ENCODE measurements around the gene ZNF629. TPM values are rescaled to one million over a fixed set of nuclear protein-coding genes. Genes with fewer than 3 reads are reported as not detected.

Gene ZNF629
- total RNA-seq, 2 donors from 2014 or later, result 12.3 to 15.2 TPM

- no peak for DNase-seq
- no peak for ATAC-seq
- intact Hi-C loops (cut with DNase I, micrococcal nuclease), result no loop called here
Measured at GRCh38 chr16:30771726-30772125, 15.3 kb downstream of the ZNF629 start.

GRCh38 chr16:30769379-30770089 lies 17.5 kb downstream of the ZNF629 start:
- intact Hi-C loops (cut with DNase I, micrococcal nuclease), result no loop called here
- no peak for ATAC-seq
- no peak for DNase-seq

- intact Hi-C loops (cut with DNase I, micrococcal nuclease), result no loop called here
- ATAC-seq, result no peak
- DNase-seq, result no peak
Measured at GRCh38 chr16:30768583-30769181, 18.3 kb downstream of the ZNF629 start.

- ATAC-seq (no peak), DNase-seq (no peak)
- intact Hi-C loops (cut with DNase I, micrococcal nuclease), result no loop called here
Measured at GRCh38 chr16:30767767-30768465, 19.1 kb downstream of the ZNF629 start.

GRCh38 chr16:30766933-30767284 lies 20.1 kb downstream of the ZNF629 start:
- intact Hi-C loops (cut with DNase I, micrococcal nuclease), result no loop called here

GRCh38 chr16:30766206-30766932 lies 20.6 kb downstream of the ZNF629 start:
- DNase-seq (no peak), ATAC-seq (no peak)
- intact Hi-C loops (cut with DNase I, micrococcal nuclease), result no loop called here

More at GRCh38 chr16:30766933-30767284, 20.1 kb downstream of the ZNF629 start:
- DNase-seq (no peak), ATAC-seq (no peak)

- DNase-seq, result no peak
- ATAC-seq, result no peak
- intact Hi-C loops (cut with DNase I, micrococcal nuclease), result no loop called here
Measured at GRCh38 chr16:30764816-30765465, 22.1 kb downstream of the ZNF629 start.

GRCh38 chr16:30764086-30764485 lies 22.9 kb downstream of the ZNF629 start:
- intact Hi-C loops (cut with DNase I, micrococcal nuclease), result no loop called here
- ATAC-seq, result no peak
- DNase-seq, result no peak

GRCh38 chr16:30762991-30763725 lies 23.8 kb downstream of the ZNF629 start:
- intact Hi-C loops (cut with DNase I, micrococcal nuclease), result no loop called here
- no peak for ATAC-seq
- DNase-seq, result no peak

- ATAC-seq (peak; percentile 93), DNase-seq (peak; percentile 95 to 97)
- intact Hi-C loops (cut with DNase I, micrococcal nuclease), result no loop called here
Measured at GRCh38 chr16:30761928-30762902, 24.8 kb downstream of the ZNF629 start, which contains the start of the genes CFAP119 and RNF40. CFAP119 (minus strand) TSS chr16:30762062; CDS start chr16:30761748, 314 bp downstream. RNF40 (plus strand) TSS chr16:30762322; CDS start chr16:30762546, 224 bp downstream.

- peak in 1 of 2 donors; percentile 60 for DNase-seq
- ATAC-seq, result peak; percentile 42
- intact Hi-C loops (cut with DNase I, micrococcal nuclease), result no loop called here
Measured at GRCh38 chr16:30761427-30761927, 25.5 kb downstream of the ZNF629 start.

GRCh38 chr16:30760577-30761426 lies 26.2 kb downstream of the ZNF629 start:
- intact Hi-C loops (cut with DNase I, micrococcal nuclease), result no loop called here
- ATAC-seq (no peak), DNase-seq (no peak)

GRCh38 chr16:30760001-30760559 lies 26.9 kb downstream of the ZNF629 start:
- ATAC-seq, result no peak
- intact Hi-C loops (cut with DNase I, micrococcal nuclease), result no loop called here
- DNase-seq, result no peak

GRCh38 chr16:30758988-30759491 lies 28.0 kb downstream of the ZNF629 start:
- ATAC-seq (no peak), DNase-seq (no peak)
- intact Hi-C loops (cut with DNase I, micrococcal nuclease), result no loop called here

GRCh38 chr16:30757316-30757715 lies 29.7 kb downstream of the ZNF629 start:
- ATAC-seq, result no peak
- no peak for DNase-seq
- intact Hi-C loops (cut with DNase I, micrococcal nuclease), result no loop called here

GRCh38 chr16:30756781-30757100 lies 30.3 kb downstream of the ZNF629 start:
- ATAC-seq, result no peak
- intact Hi-C loops (cut with DNase I, micrococcal nuclease), result no loop called here
- DNase-seq, result no peak

Data from left colon (tissue), 2 donors.